Gastroesophageal sphincter (tissue), 3 donors: ENCODE results near the gene MAK.

Experiments
- CTCF ChIP-seq, 4 experiments: fragments of 200-600 bp in 2 of 4; fragments of 450-650 bp in 2 of 4; sonication (generic) in 1 of 4; IDR thresholded peaks; one replicate each; pipeline ENCODE4 v1.5.1; 2017 to 2019; ENCODE audit warnings: antibody characterized with exemption in 4 of 4, mild to moderate bottlenecking in 2 of 4, moderate library complexity in 2 of 4
- POLR2A ChIP-seq, 2 donors: fragments of 450-650 bp; IDR thresholded peaks; one replicate each; pipeline ENCODE4 v1.6.1; 2017; ENCODE audit warnings: antibody characterized with exemption in 2 of 2, mild to moderate bottlenecking in 2 of 2, moderate library complexity in 1 of 2
- POLR2AphosphoS5 ChIP-seq: sonication (generic); formaldehyde crosslinking; IDR thresholded peaks from one replicate; pipeline ENCODE4 v1.6.1; 2017; ENCODE audit warnings: antibody characterized with exemption

GRCh38 chr6:10849901-10850300 is 11.6 kb upstream of the MAK start:
- TF ChIP-seq CTCF (IDR thresholded peaks at IDR 0.05) (no peak), POLR2AphosphoS5 (no peak), POLR2A (IDR thresholded peaks at IDR 0.05) (no peak)
